IMR-90 (cell line): ENCODE results near the gene HEXIM1. TPM values are rescaled to one million over a fixed set of nuclear protein-coding genes. Genes with fewer than 3 reads are reported as not detected.

ENCODE experiments used
- ATAC-seq: fragments of 200-7000 bp; cut with Tn5 transposase; 2 replicates; pipeline ENCODE4 v1.9.1; 2020; ENCODE audit warnings: low read depth, mild to moderate bottlenecking, moderate library complexity
- BruUV-seq: library from RNA; stranded (reverse); fragments of 400-500 nt; replicated peaks from 2 replicates; lab custom pipeline; 2021; lab: Mats Ljungman, UMichigan
- CTCF ChIA-PET: fragments of 300-600 bp; formaldehyde crosslinking; extraction: SDS; loops from one replicate; lab custom pipeline; 2021; ENCODE audit warnings: antibody characterized with exemption; lab: Yijun Ruan, JAX
- POLR2A ChIA-PET: fragments of 300-600 bp; sonication (Branson Sonifier 250); formaldehyde crosslinking; loops from one replicate; lab custom pipeline; 2022; ENCODE audit warnings: antibody characterized with exemption; ENCODE audit not compliant: unreplicated experiment; lab: Charles Lee
- DNase-seq: peaks from one replicate; pipeline ENCODE4 v3.0.0; 2013
- H2AFZ ChIP-seq: replicated peaks from 2 replicates; pipeline ENCODE3; 2013; ENCODE audit warnings: low read length, mild to moderate bottlenecking; ENCODE audit not compliant: poor library complexity
- H2AK5ac ChIP-seq: 2 replicates; pipeline ENCODE4 v1.6.1; 2013; ENCODE audit warnings: low read depth, low read length, inconsistent platforms
- H2AK9ac ChIP-seq: replicated peaks from 2 replicates; pipeline ENCODE3; 2013; ENCODE audit warnings: mild to moderate bottlenecking, low read depth, low read length, moderate library complexity; ENCODE audit not compliant: poor library complexity
- H2BK120ac ChIP-seq: 2 replicates; pipeline ENCODE4 v1.6.1; 2013; ENCODE audit warnings: low read depth, low read length, inconsistent platforms
- H2BK15ac ChIP-seq: 3 replicates; pipeline ENCODE4 v1.6.1; 2013; ENCODE audit warnings: low read depth, low read length, inconsistent platforms
- H2BK20ac ChIP-seq: 2 replicates; pipeline ENCODE4 v1.6.1; 2013; ENCODE audit warnings: low read depth, mild to moderate bottlenecking, inconsistent platforms, low read length, moderate library complexity
- H2BK5ac ChIP-seq: 2 replicates; pipeline ENCODE4 v1.6.1; 2013; ENCODE audit warnings: mild to moderate bottlenecking, low read depth, low read length, inconsistent platforms; ENCODE audit not compliant: poor library complexity, severe bottlenecking
- H3K14ac ChIP-seq: replicated peaks from 2 replicates; pipeline ENCODE4 v1.6.1; 2013; ENCODE audit warnings: low read depth, low read length, inconsistent platforms
- H3K18ac ChIP-seq: 2 replicates; pipeline ENCODE4 v1.6.1; 2013; ENCODE audit warnings: low read depth, low read length, control low read depth
- H3K23ac ChIP-seq: 2 replicates; pipeline ENCODE4 v1.6.1; 2013; ENCODE audit warnings: low read depth, low read length, inconsistent platforms
- H3K27ac ChIP-seq: 2 replicates; pipeline ENCODE4 v1.5.1; 2013; ENCODE audit warnings: mild to moderate bottlenecking, control low read depth, low read length; ENCODE audit not compliant: insufficient read depth
- H3K27me3 ChIP-seq: 2 replicates; pipeline ENCODE4 v1.6.1; 2013; ENCODE audit warnings: low read length; ENCODE audit not compliant: control insufficient read depth, insufficient read depth
- H3K36me3 ChIP-seq: 2 replicates; pipeline ENCODE4 v1.6.1; 2013; ENCODE audit warnings: low read length, mixed read lengths; ENCODE audit not compliant: control insufficient read depth, insufficient read depth
- H3K4ac ChIP-seq: 2 replicates; pipeline ENCODE4 v1.6.1; 2013; ENCODE audit warnings: low read depth, low read length, inconsistent platforms
- H3K4me1 ChIP-seq: 2 replicates; pipeline ENCODE4 v1.6.1; 2013; ENCODE audit warnings: low read length, mixed read lengths; ENCODE audit not compliant: control insufficient read depth, insufficient read depth
- H3K4me2 ChIP-seq: 2 replicates; pipeline ENCODE4 v1.6.1; 2013; ENCODE audit warnings: low read depth, mild to moderate bottlenecking, control low read depth, low read length, moderate library complexity
- H3K4me3 ChIP-seq: 2 replicates; pipeline ENCODE4 v1.5.1; 2013; ENCODE audit warnings: low read depth, mild to moderate bottlenecking, control low read depth, low read length, moderate library complexity; ENCODE audit not compliant: insufficient read depth
- H3K56ac ChIP-seq: 2 replicates; pipeline ENCODE4 v1.6.1; 2013; ENCODE audit warnings: low read length, inconsistent platforms; ENCODE audit not compliant: insufficient read depth; ENCODE audit errors: extremely low read depth
- H3K79me1 ChIP-seq, 2 experiments: 2 replicates each; pipeline ENCODE4 v1.6.1; 2013; ENCODE audit warnings: low read length in 2 of 2, inconsistent platforms in 1 of 2, low read depth in 1 of 2
- H3K9ac ChIP-seq: 2 replicates; pipeline ENCODE4 v1.6.1; 2013; ENCODE audit warnings: low read depth, low read length, control low read depth
- H3K9me1 ChIP-seq: 2 replicates; pipeline ENCODE4 v1.6.1; 2013; ENCODE audit warnings: low read length, inconsistent platforms; ENCODE audit not compliant: insufficient read depth
- H3K9me3 ChIP-seq: 2 replicates; pipeline ENCODE4 v1.6.1; 2013; ENCODE audit warnings: low read length; ENCODE audit not compliant: control insufficient read depth, insufficient read depth
- H4K20me1 ChIP-seq: 2 replicates; pipeline ENCODE4 v1.6.1; 2013; ENCODE audit warnings: low read length, inconsistent platforms; ENCODE audit not compliant: insufficient read depth
- H4K5ac ChIP-seq: 2 replicates; pipeline ENCODE4 v1.6.1; 2013; ENCODE audit warnings: mild to moderate bottlenecking, low read depth, low read length, control low read depth
- H4K8ac ChIP-seq, 2 experiments: 2 replicates each; pipeline ENCODE4 v1.6.1; 2013; ENCODE audit warnings: low read depth in 2 of 2, low read length in 2 of 2, control low read depth in 1 of 2, inconsistent platforms in 1 of 2
- H4K91ac ChIP-seq: 2 replicates; pipeline ENCODE4 v1.6.1; 2013; ENCODE audit warnings: low read depth, low read length, inconsistent platforms; ENCODE audit not compliant: insufficient read depth
- BHLHE40 ChIP-seq: fragments of 150-350 bp; IDR thresholded peaks from 2 replicates; pipeline ENCODE4 v1.6.1; 2016; ENCODE audit warnings: mild to moderate bottlenecking, low read depth, low read length
- CEBPB ChIP-seq: IDR thresholded peaks from 2 replicates; pipeline ENCODE4 v1.6.1; 2012; ENCODE audit warnings: low read depth, low read length, improper control_type of control experiment
- FOS ChIP-seq: fragments of 150-350 bp; IDR thresholded peaks from 2 replicates; pipeline ENCODE4 v1.6.1; 2016; ENCODE audit warnings: low read depth, low read length
- MAFK ChIP-seq: IDR thresholded peaks from 2 replicates; pipeline ENCODE4 v1.6.1; 2012; ENCODE audit warnings: low read depth, low read length, improper control_type of control experiment
- NFE2L2 ChIP-seq: fragments of 150-350 bp; IDR thresholded peaks from 2 replicates; pipeline ENCODE4 v1.6.1; 2016; ENCODE audit warnings: low read depth, mild to moderate bottlenecking, low read length
- RAD21 ChIP-seq: IDR thresholded peaks from 2 replicates; pipeline ENCODE4 v1.6.1; 2012; ENCODE audit warnings: low read length, improper control_type of control experiment
- SMC3 ChIP-seq: fragments of 150-350 bp; IDR thresholded peaks from 2 replicates; pipeline ENCODE4 v1.6.1; 2016; ENCODE audit warnings: low read depth, mild to moderate bottlenecking, antibody characterized with exemption, low read length, moderate library complexity
- WGBS, 2 experiments: methylation state at CpG; one replicate each; pipeline versions ENCODE4 v1.1.5 to v1.1.7; 2013; ENCODE audit warnings: missing lambda C conversion rate in 2 of 2; ENCODE audit not compliant: insufficient read length in 1 of 2; ENCODE audit errors: extremely low coverage in 2 of 2; 5-methylcytosine and 5-hydroxymethylcytosine counted together
- dilution Hi-C: fragments of 300-500 bp; cut with HindIII; formaldehyde crosslinking; loops from one replicate; pipeline ENCODE4 v1.14.3; 2018; ENCODE audit warnings: low sequenced_read_pairs; ENCODE audit not compliant: unreplicated experiment
- in situ Hi-C: fragments of 300-500 bp; cut with MboI; formaldehyde crosslinking; loops from 3 replicates; pipeline ENCODE4 v1.14.3; 2019; ENCODE audit warnings: low sequenced_read_pairs, inconsistent platforms, mixed read lengths
- intact Hi-C: fragments of 100-400 bp; cut with micrococcal nuclease; formaldehyde crosslinking; loops from 2 replicates; pipeline ENCODE4 v1.10.0; 2022
- polyA plus RNA-seq, 3 experiments: library from polyadenylated mRNA; depleted of rRNA; stranded (reverse); fragments of >200 nt; gene quantifications; 2 replicates each; pipeline ENCODE4 v1.2.3, GENCODE V29; 2012; ENCODE audit warnings: low replicate concordance in 1 of 3
- total RNA-seq: library from RNA; depleted of rRNA; stranded (reverse); fragments of >200 nt; gene quantifications from 2 replicates; pipeline ENCODE4 v1.2.3, GENCODE V29; 2012
- TF ChIP-seq, protein P1 (sequence below): conservative IDR thresholded peaks from 2 replicates; pipeline ENCODE4 v1.5.1; 2012; ENCODE audit warnings: mild to moderate bottlenecking, low read depth, low read length, improper control_type of control experiment
- TF ChIP-seq, protein P2 (sequence below): fragments of 150-350 bp; IDR thresholded peaks from 2 replicates; pipeline ENCODE4 v1.6.1; 2016; ENCODE audit warnings: low read depth, mild to moderate bottlenecking, low read length, moderate library complexity, borderline replicate concordance

The HEXIM1 gene
- total and polyA plus RNA-seq, 2 of the 4 experiments (the other 2 are of a cell fraction): 5.9 to 14.5 TPM

DNA sequence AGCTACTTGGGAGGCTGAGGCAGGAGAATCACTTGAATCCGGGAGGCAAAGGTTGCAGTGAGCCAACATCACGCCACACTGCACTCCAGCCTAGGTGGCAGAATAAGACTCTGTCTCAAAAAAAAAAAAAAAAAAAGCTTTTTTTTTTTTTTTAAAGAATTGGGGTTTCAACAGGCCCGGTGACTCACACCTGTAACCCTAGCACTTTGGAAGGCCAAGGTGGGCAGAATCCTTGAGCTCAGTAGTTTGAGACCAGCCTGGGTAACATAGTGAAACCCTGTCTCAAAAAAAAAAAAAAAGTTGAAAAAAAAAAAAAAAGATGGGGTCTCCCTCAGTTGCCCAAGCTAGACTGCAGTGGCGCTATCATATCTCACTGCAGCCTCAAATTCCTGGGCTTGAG lies 6.8 kb downstream of the HEXIM1 start:
- Histone ChIP-seq H4K91ac (no peak overlapping the region), H3K9ac (no peak overlapping the region), H3K79me1 (peaks cover 17 to 58% of the 10 kb centered on the region in 2 experiments), H3K23ac (no peak overlapping the region), H3K36me3 (no peaks in the 10 kb centered on the region), H3K18ac (no peak overlapping the region), H4K20me1 (peaks cover 33% of the 10 kb centered on the region), H2BK5ac (no peak overlapping the region), H2BK15ac (no peak overlapping the region), H2AK5ac (no peak overlapping the region), H3K9me3 (no peaks in the 10 kb centered on the region), H3K9me1 (peaks cover 8% of the 10 kb centered on the region), H2BK20ac (no peak overlapping the region), H4K5ac (no peak overlapping the region), H3K14ac (no peak overlapping the region), H3K4ac (no peak overlapping the region), H3K27me3 (no peaks in the 10 kb centered on the region), H3K27ac (no peak overlapping the region), H3K4me2 (no peak overlapping the region), H3K4me3 (no peak overlapping the region), H2AFZ (no peak overlapping the region), H3K4me1 (peaks cover 10% of the 10 kb centered on the region), H3K56ac (no peak overlapping the region), H2BK120ac (no peak overlapping the region), H4K8ac (no peak overlapping the region), H2AK9ac (no peak overlapping the region)
- DNase-seq (no peak), ATAC-seq (no peak)
- dilution Hi-C loops: no loop called here
- BruUV-seq: no TSS peak
- CTCF ChIA-PET: interaction anchor here (0.6 to 1.6 kb wide), 2 partner anchors 20 to 64 kb away, joined by 4 to 9 read pairs; partner anchors contain the start of gene ACBD4
- no CpG with 5 or more reads among the region's 4 CpGs for WGBS, 2 experiments
- TF ChIP-seq CEBPB: no peak
- no peak for TF ChIP-seq BHLHE40
- TF ChIP-seq NFE2L2: no peak
- TF ChIP-seq, protein P1, sequence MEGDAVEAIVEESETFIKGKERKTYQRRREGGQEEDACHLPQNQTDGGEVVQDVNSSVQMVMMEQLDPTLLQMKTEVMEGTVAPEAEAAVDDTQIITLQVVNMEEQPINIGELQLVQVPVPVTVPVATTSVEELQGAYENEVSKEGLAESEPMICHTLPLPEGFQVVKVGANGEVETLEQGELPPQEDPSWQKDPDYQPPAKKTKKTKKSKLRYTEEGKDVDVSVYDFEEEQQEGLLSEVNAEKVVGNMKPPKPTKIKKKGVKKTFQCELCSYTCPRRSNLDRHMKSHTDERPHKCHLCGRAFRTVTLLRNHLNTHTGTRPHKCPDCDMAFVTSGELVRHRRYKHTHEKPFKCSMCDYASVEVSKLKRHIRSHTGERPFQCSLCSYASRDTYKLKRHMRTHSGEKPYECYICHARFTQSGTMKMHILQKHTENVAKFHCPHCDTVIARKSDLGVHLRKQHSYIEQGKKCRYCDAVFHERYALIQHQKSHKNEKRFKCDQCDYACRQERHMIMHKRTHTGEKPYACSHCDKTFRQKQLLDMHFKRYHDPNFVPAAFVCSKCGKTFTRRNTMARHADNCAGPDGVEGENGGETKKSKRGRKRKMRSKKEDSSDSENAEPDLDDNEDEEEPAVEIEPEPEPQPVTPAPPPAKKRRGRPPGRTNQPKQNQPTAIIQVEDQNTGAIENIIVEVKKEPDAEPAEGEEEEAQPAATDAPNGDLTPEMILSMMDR: no peak
- TF ChIP-seq RAD21: no peak
- TF ChIP-seq MAFK: no peak
- no peak for TF ChIP-seq FOS
- TF ChIP-seq, protein P2, sequence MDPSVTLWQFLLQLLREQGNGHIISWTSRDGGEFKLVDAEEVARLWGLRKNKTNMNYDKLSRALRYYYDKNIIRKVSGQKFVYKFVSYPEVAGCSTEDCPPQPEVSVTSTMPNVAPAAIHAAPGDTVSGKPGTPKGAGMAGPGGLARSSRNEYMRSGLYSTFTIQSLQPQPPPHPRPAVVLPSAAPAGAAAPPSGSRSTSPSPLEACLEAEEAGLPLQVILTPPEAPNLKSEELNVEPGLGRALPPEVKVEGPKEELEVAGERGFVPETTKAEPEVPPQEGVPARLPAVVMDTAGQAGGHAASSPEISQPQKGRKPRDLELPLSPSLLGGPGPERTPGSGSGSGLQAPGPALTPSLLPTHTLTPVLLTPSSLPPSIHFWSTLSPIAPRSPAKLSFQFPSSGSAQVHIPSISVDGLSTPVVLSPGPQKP: no peak
- TF ChIP-seq SMC3: no peak
- in situ Hi-C loops: no loop called here
- POLR2A ChIA-PET: interaction anchor here (0.6 kb wide), 4 partner anchors 26 to 227 kb away, joined by 3 to 5 read pairs (median 4); no protein-coding TSS in a partner anchor
- intact Hi-C loops: no loop called here
